Measurements from ENCODE around the gene PIEZO2.
A peak's percentile ranks its signal among the peaks of the same experiment; 100 is the strongest.

The PIEZO2 gene

GRCh38 chr18:10839421-10839820, 309.9 kb downstream of the PIEZO2 start:
- no peak for DNase-seq (ENCODE audit: low read depth, low spot score)

GRCh38 chr18:10838553-10838952, 310.8 kb downstream of the PIEZO2 start:
- no peak for TF ChIP-seq POLR2AphosphoS5 (IDR thresholded peaks at IDR 0.05; ENCODE audit: borderline replicate concordance, low read depth, low read length)
- no peak for TF ChIP-seq FOXP2 (optimal IDR thresholded peaks at IDR 0.05; ENCODE audit: control extremely low read depth, extremely low read length, insufficient read depth)
- no peak for TF ChIP-seq EZH2 (IDR thresholded peaks at IDR 0.05)
- no peaks in the 10 kb centered on the region for H3K9me3 ChIP-seq (ENCODE audit: low read depth, low read length)
- no peak overlapping the region for H3K27ac ChIP-seq
- H3K36me3 ChIP-seq (ENCODE audit: insufficient read depth, low read length): no peaks in the 10 kb centered on the region
- no peak for DNase-seq (ENCODE audit: low read depth, low spot score)
- no peak overlapping the region for H3K9ac ChIP-seq (ENCODE audit: insufficient read length)
- no peak overlapping the region for H3K4me3 ChIP-seq

More at GRCh38 chr18:10839421-10839820, 309.9 kb downstream of the PIEZO2 start:
- no peaks in the 10 kb centered on the region for H3K36me3 ChIP-seq (ENCODE audit: insufficient read depth, low read length)
- no peak overlapping the region for H3K27ac ChIP-seq
- no peak overlapping the region for H3K4me3 ChIP-seq
- no peak overlapping the region for H3K9ac ChIP-seq (ENCODE audit: insufficient read length)
- no peaks in the 10 kb centered on the region for H3K9me3 ChIP-seq (ENCODE audit: low read depth, low read length)
- TF ChIP-seq FOXP2 (optimal IDR thresholded peaks at IDR 0.05; ENCODE audit: control extremely low read depth, extremely low read length, insufficient read depth) (no peak), EZH2 (IDR thresholded peaks at IDR 0.05) (no peak), POLR2AphosphoS5 (IDR thresholded peaks at IDR 0.05; ENCODE audit: borderline replicate concordance, low read depth, low read length) (no peak)

- no peak overlapping the region for H3K27ac ChIP-seq
- no peaks in the 10 kb centered on the region for H3K36me3 ChIP-seq (ENCODE audit: insufficient read depth, low read length)
- H3K9me3 ChIP-seq (ENCODE audit: low read depth, low read length): no peaks in the 10 kb centered on the region; the same call in 1 of the 2 replicates
- DNase-seq (ENCODE audit: low read depth, low spot score): no peak
- no peak overlapping the region for H3K4me3 ChIP-seq
- no peak overlapping the region for H3K9ac ChIP-seq (ENCODE audit: insufficient read length)
- TF ChIP-seq FOXP2 (optimal IDR thresholded peaks at IDR 0.05; ENCODE audit: control extremely low read depth, extremely low read length, insufficient read depth) (no peak), POLR2AphosphoS5 (IDR thresholded peaks at IDR 0.05; ENCODE audit: borderline replicate concordance, low read depth, low read length) (no peak), EZH2 (IDR thresholded peaks at IDR 0.05) (no peak)
These were observed 315.1 kb downstream of the PIEZO2 start for GRCh38 chr18:10834128-10834815.

GRCh38 chr18:10833656-10834055, 315.7 kb downstream of the PIEZO2 start:
- no peaks in the 10 kb centered on the region for H3K36me3 ChIP-seq (ENCODE audit: insufficient read depth, low read length)
- H3K9ac ChIP-seq (ENCODE audit: insufficient read length): no peak overlapping the region
- H3K27ac ChIP-seq: no peak overlapping the region
- H3K4me3 ChIP-seq: no peak overlapping the region
- H3K9me3 ChIP-seq (ENCODE audit: low read depth, low read length): no peaks in the 10 kb centered on the region; the same call in 1 of the 2 replicates
- no peak for DNase-seq (ENCODE audit: low read depth, low spot score)
- TF ChIP-seq POLR2AphosphoS5 (IDR thresholded peaks at IDR 0.05; ENCODE audit: borderline replicate concordance, low read depth, low read length): no peak
- no peak for TF ChIP-seq EZH2 (IDR thresholded peaks at IDR 0.05)
- no peak for TF ChIP-seq FOXP2 (optimal IDR thresholded peaks at IDR 0.05; ENCODE audit: control extremely low read depth, extremely low read length, insufficient read depth)

- no peak for DNase-seq (ENCODE audit: low read depth, low spot score)
- H3K27ac ChIP-seq: no peak overlapping the region
- H3K9me3 ChIP-seq (ENCODE audit: low read depth, low read length): no peaks in the 10 kb centered on the region; the same call in 1 of the 2 replicates
- TF ChIP-seq FOXP2 (optimal IDR thresholded peaks at IDR 0.05; ENCODE audit: control extremely low read depth, extremely low read length, insufficient read depth): no peak
- no peak for TF ChIP-seq EZH2 (IDR thresholded peaks at IDR 0.05)
- no peak for TF ChIP-seq POLR2AphosphoS5 (IDR thresholded peaks at IDR 0.05; ENCODE audit: borderline replicate concordance, low read depth, low read length)
- no peak overlapping the region for H3K4me3 ChIP-seq
- H3K9ac ChIP-seq (ENCODE audit: insufficient read length): no peak overlapping the region
- no peaks in the 10 kb centered on the region for H3K36me3 ChIP-seq (ENCODE audit: insufficient read depth, low read length)
These were observed 323.0 kb downstream of the PIEZO2 start for GRCh38 chr18:10826400-10826799.

GRCh38 chr18:10822456-10822855, 326.9 kb downstream of the PIEZO2 start:
- Histone ChIP-seq H3K27ac (peak overlapping the region; percentile 66; the same call in 1 of the 2 replicates), H3K36me3 (ENCODE audit: insufficient read depth, low read length) (no peaks in the 10 kb centered on the region), H3K9ac (ENCODE audit: insufficient read length) (peak overlapping the region; percentile 28), H3K4me3 (peak overlapping the region; percentile 57), H3K9me3 (ENCODE audit: low read depth, low read length) (peaks cover 6% of the 10 kb centered on the region; the same call in 1 of the 2 replicates)
- no peak for TF ChIP-seq EZH2 (IDR thresholded peaks at IDR 0.05)
- TF ChIP-seq FOXP2 (optimal IDR thresholded peaks at IDR 0.05; ENCODE audit: control extremely low read depth, extremely low read length, insufficient read depth): no peak
- no peak; the same call in 1 of the 2 replicates for TF ChIP-seq POLR2AphosphoS5 (IDR thresholded peaks at IDR 0.05; ENCODE audit: borderline replicate concordance, low read depth, low read length)
- peak; percentile 89 for DNase-seq (ENCODE audit: low read depth, low spot score)

GRCh38 chr18:10820681-10821080, 328.7 kb downstream of the PIEZO2 start:
- DNase-seq (ENCODE audit: low read depth, low spot score): no peak
- H3K27ac ChIP-seq: no peak overlapping the region
- no peak for TF ChIP-seq FOXP2 (optimal IDR thresholded peaks at IDR 0.05; ENCODE audit: control extremely low read depth, extremely low read length, insufficient read depth)
- no peak for TF ChIP-seq POLR2AphosphoS5 (IDR thresholded peaks at IDR 0.05; ENCODE audit: borderline replicate concordance, low read depth, low read length)
- no peak for TF ChIP-seq EZH2 (IDR thresholded peaks at IDR 0.05)
- no peak overlapping the region for H3K9ac ChIP-seq (ENCODE audit: insufficient read length)
- H3K36me3 ChIP-seq (ENCODE audit: insufficient read depth, low read length): no peaks in the 10 kb centered on the region
- H3K9me3 ChIP-seq (ENCODE audit: low read depth, low read length): peaks cover 6% of the 10 kb centered on the region; the same call in 1 of the 2 replicates
- no peak overlapping the region for H3K4me3 ChIP-seq

- Histone ChIP-seq H3K36me3 (ENCODE audit: insufficient read depth, low read length) (no peaks in the 10 kb centered on the region), H3K4me3 (no peak overlapping the region), H3K9ac (ENCODE audit: insufficient read length) (no peak overlapping the region), H3K27ac (no peak overlapping the region), H3K9me3 (ENCODE audit: low read depth, low read length) (no peaks in the 10 kb centered on the region)
- TF ChIP-seq FOXP2 (optimal IDR thresholded peaks at IDR 0.05; ENCODE audit: control extremely low read depth, extremely low read length, insufficient read depth) (no peak), EZH2 (IDR thresholded peaks at IDR 0.05) (no peak), POLR2AphosphoS5 (IDR thresholded peaks at IDR 0.05; ENCODE audit: borderline replicate concordance, low read depth, low read length) (no peak)
- no peak for DNase-seq (ENCODE audit: low read depth, low spot score)
These were observed 335.0 kb downstream of the PIEZO2 start for GRCh38 chr18:10814336-10814735.

Data from SK-N-MC (cell line).